HCT116 (cell line): ENCODE measurements around the gene SDK2. TPM values are rescaled to one million over a fixed set of nuclear protein-coding genes. Genes with fewer than 3 reads are reported as not detected.

Experiments
- ATAC-seq: fragments of 200-7000 bp; cut with Tn5 transposase; 2 replicates; pipeline ENCODE4 v1.9.1; 2020; ENCODE audit warnings: mild to moderate bottlenecking, moderate library complexity
- BruUV-seq: library from RNA; stranded (reverse); fragments of 400-500 nt; replicated peaks from 2 replicates; lab custom pipeline; 2021; lab: Mats Ljungman, UMichigan
- CTCF ChIA-PET: fragments of 300-600 bp; sonication (Branson Sonifier 250); formaldehyde crosslinking; loops from one replicate; lab custom pipeline; 2021; ENCODE audit warnings: antibody characterized with exemption; lab: Charles Lee
- POLR2A ChIA-PET: fragments of 300-600, 350-600 bp; sonication (Branson Sonifier 250); formaldehyde crosslinking; loops from one replicate; lab custom pipeline; 2021; ENCODE audit warnings: antibody characterized with exemption; lab: Charles Lee
- RAD21 ChIA-PET, 2 experiments: fragments of 300-600 bp; sonication (Branson Sonifier 250); formaldehyde crosslinking; loops; one replicate each; lab custom pipeline; 2023; ENCODE audit warnings: low total read pairs in 2 of 2; ENCODE audit not compliant: uncharacterized antibody in 2 of 2, unreplicated experiment in 2 of 2, low non-redundant PET in 1 of 2; lab: Charles Lee
- DNase-seq: peaks from one replicate; pipeline ENCODE4 v3.0.0-alpha.2; 2010; ENCODE audit warnings: low read depth, low spot score
- H2AFZ ChIP-seq: fragments of 200-600 bp; shearing (Covaris generic), sonication (generic); 2 replicates; pipeline ENCODE4 v1.6.1; 2017; ENCODE audit warnings: low read depth, mixed run types, mixed read lengths, antibody characterized with exemption, low read length; ENCODE audit not compliant: poor library complexity, severe bottlenecking
- H3K27ac ChIP-seq: 2 replicates; pipeline ENCODE4 v1.5.1; 2012; ENCODE audit warnings: low read depth, low read length
- H3K27me3 ChIP-seq: fragments of 200-600 bp; sonication (generic); 2 replicates; pipeline ENCODE4 v1.6.1; 2016; ENCODE audit warnings: mixed run types, low read length, mixed read lengths; ENCODE audit not compliant: insufficient read depth
- H3K36me3 ChIP-seq, 2 experiments: fragments of 200-500 bp in 1 of 2; fragments of 200-600 bp in 1 of 2; sonication (Bioruptor generic) in 1 of 2; sonication (generic) in 1 of 2; 2 replicates each; pipeline versions ENCODE4 v1.5.1 to v1.6.1; 2014 to 2016; ENCODE audit warnings: low read length in 2 of 2, inconsistent platforms in 1 of 2, mixed read lengths in 1 of 2, mixed run types in 1 of 2; ENCODE audit not compliant: insufficient read depth in 2 of 2, control insufficient read depth in 1 of 2
- H3K4me1 ChIP-seq, 2 experiments: fragments of 200-600 bp in 1 of 2; sonication (generic) in 1 of 2; 2 replicates each; pipeline versions ENCODE4 v1.5.1 to v1.6.1; 2012 to 2017; ENCODE audit warnings: low read length in 2 of 2, inconsistent platforms in 1 of 2, mild to moderate bottlenecking in 1 of 2, mixed read lengths in 1 of 2, mixed run types in 1 of 2, moderate library complexity in 1 of 2; ENCODE audit not compliant: insufficient read depth in 2 of 2, control insufficient read depth in 1 of 2
- H3K4me2 ChIP-seq: fragments of 200-600 bp; sonication (generic); 2 replicates; pipeline ENCODE4 v1.6.1; 2017; ENCODE audit warnings: mixed run types, low read length, mixed read lengths
- H3K4me3 ChIP-seq, 2 experiments: fragments of 200-600 bp in 1 of 2; sonication (generic) in 1 of 2; replicated peaks in 1 of 2; 2 replicates each; pipeline ENCODE4 v1.5.1; 2011 to 2016; ENCODE audit warnings: low read length in 2 of 2, control low read depth in 1 of 2, low read depth in 1 of 2, mild to moderate bottlenecking in 1 of 2, mixed read lengths in 1 of 2, mixed run types in 1 of 2
- H3K79me2 ChIP-seq: fragments of 200-600 bp; sonication (generic); 2 replicates; pipeline ENCODE4 v1.6.1; 2017; ENCODE audit warnings: mild to moderate bottlenecking, mixed run types, low read length, moderate library complexity, mixed read lengths; ENCODE audit not compliant: insufficient read depth
- H3K9ac ChIP-seq: fragments of 200-600 bp; sonication (generic); 2 replicates; pipeline ENCODE4 v1.6.1; 2016; ENCODE audit warnings: low read length, mixed read lengths
- H3K9me2 ChIP-seq: fragments of 200-600 bp; sonication (generic), shearing (Covaris generic); 2 replicates; pipeline ENCODE4 v1.6.1; 2017; ENCODE audit warnings: mixed run types, mild to moderate bottlenecking, moderate library complexity; ENCODE audit not compliant: insufficient read depth
- H3K9me3 ChIP-seq, 2 experiments: fragments of 200-500 bp in 1 of 2; fragments of 200-600 bp in 1 of 2; sonication (Bioruptor generic) in 1 of 2; sonication (generic) in 1 of 2; 2 replicates each; pipeline ENCODE4 v1.6.1; 2014 to 2017; ENCODE audit warnings: low read length in 2 of 2, mixed read lengths in 2 of 2, inconsistent platforms in 1 of 2, low read depth in 1 of 2, mild to moderate bottlenecking in 1 of 2, mixed run types in 1 of 2, moderate library complexity in 1 of 2; ENCODE audit not compliant: control insufficient read depth in 1 of 2, insufficient read depth in 1 of 2
- H4K20me1 ChIP-seq: fragments of 200-600 bp; sonication (generic), shearing (Covaris generic); 2 replicates; pipeline ENCODE4 v1.6.1; 2017; ENCODE audit warnings: mixed run types, mild to moderate bottlenecking, moderate library complexity; ENCODE audit not compliant: insufficient read depth
- CBX3 ChIP-seq: IDR thresholded peaks from 2 replicates; pipeline ENCODE4 v1.6.1; 2012; ENCODE audit warnings: low read depth
- EGR1 ChIP-seq: IDR thresholded peaks from 2 replicates; pipeline ENCODE4 v1.6.1; 2012; ENCODE audit warnings: low read depth
- ELF1 ChIP-seq: IDR thresholded peaks from 2 replicates; pipeline ENCODE4 v1.6.1; 2012; ENCODE audit warnings: low read depth, borderline replicate concordance
- EZH2phosphoT487 ChIP-seq: fragments of 200-600 bp; IDR thresholded peaks from 2 replicates; pipeline ENCODE4 v1.6.1; 2018; ENCODE audit warnings: antibody characterized with exemption, borderline replicate concordance
- FOSL1 ChIP-seq: IDR thresholded peaks from 2 replicates; pipeline ENCODE4 v1.6.1; 2012; ENCODE audit warnings: low read depth
- JUND ChIP-seq: IDR thresholded peaks from 2 replicates; pipeline ENCODE4 v1.6.1; 2012
- MAX ChIP-seq: IDR thresholded peaks from 2 replicates; pipeline ENCODE4 v1.6.1; 2012
- POLR2A ChIP-seq: IDR thresholded peaks from 2 replicates; pipeline ENCODE4 v1.7.0; 2011; ENCODE audit warnings: borderline replicate concordance; ENCODE audit not compliant: insufficient read depth, insufficient read length; ENCODE audit errors: extremely low read depth
- POLR2AphosphoS5 ChIP-seq: IDR thresholded peaks from 2 replicates; pipeline ENCODE4 v1.6.1; 2011; ENCODE audit warnings: mild to moderate bottlenecking, low read depth, low read length, moderate library complexity
- SP1 ChIP-seq: IDR thresholded peaks from 2 replicates; pipeline ENCODE4 v1.6.1; 2012; ENCODE audit warnings: low read depth
- SRF ChIP-seq: IDR thresholded peaks from 2 replicates; pipeline ENCODE4 v1.6.1; 2012; ENCODE audit warnings: low read depth
- TCF7L2 ChIP-seq: IDR thresholded peaks from 2 replicates; pipeline ENCODE4 v1.7.0; 2011; ENCODE audit warnings: borderline replicate concordance, inconsistent platforms; ENCODE audit not compliant: insufficient read depth, insufficient read length; ENCODE audit errors: extremely low read depth
- ZFX ChIP-seq: fragments of 450-650 bp; IDR thresholded peaks from 2 replicates; pipeline ENCODE4 v1.6.1; 2017
- ZNF274 ChIP-seq: fragments of 200-500 bp; sonication (Bioruptor generic); IDR thresholded peaks from 2 replicates; pipeline ENCODE4 v1.6.1; 2014; ENCODE audit warnings: mild to moderate bottlenecking, low read depth, low read length, inconsistent platforms
- intact Hi-C: fragments of 100-400 bp; cut with micrococcal nuclease; formaldehyde crosslinking; loops from 2 replicates; pipeline ENCODE4 v1.10.0; 2022
- total RNA-seq: library from RNA; stranded (reverse); gene quantifications from one replicate; pipeline ENCODE4 v1.2.1, GENCODE V29; 2021; ENCODE audit not compliant: unreplicated experiment
- TF ChIP-seq, protein P1 (sequence below): IDR thresholded peaks from 2 replicates; pipeline ENCODE4 v1.6.1; 2012
- TF ChIP-seq, protein P2 (sequence below): IDR thresholded peaks from 2 replicates; pipeline ENCODE4 v1.6.1; 2012; ENCODE audit warnings: low read depth

Gene SDK2
- total RNA-seq, 1 experiment from 2014 or later, result 0.10 TPM

DNA sequence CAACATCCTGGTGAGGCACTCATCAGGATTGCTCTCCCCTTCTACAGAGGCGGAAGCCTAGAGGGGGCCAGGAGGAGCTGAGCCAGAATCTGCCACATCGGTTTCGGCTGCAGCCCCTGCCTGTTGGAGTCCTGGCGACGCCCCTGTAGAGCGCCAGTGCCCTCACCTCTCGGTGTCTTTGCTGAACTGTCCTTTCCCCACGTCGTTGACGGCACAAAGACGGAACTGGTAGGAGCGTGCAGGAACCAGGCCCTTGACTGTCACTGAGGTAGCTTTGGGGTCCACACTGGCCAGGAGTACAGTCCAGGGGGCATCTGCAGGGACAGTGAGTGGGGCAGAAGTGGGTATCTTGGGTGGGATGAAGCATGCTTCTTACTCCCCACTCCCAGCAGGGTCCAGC is 222.1 kb downstream of the SDK2 start:
- no peaks in the 10 kb centered on the region for H3K9me2 ChIP-seq
- ChIA-PET POLR2A (no interaction called here), RAD21 (no interaction called here), CTCF (no interaction called here)
- ATAC-seq, result no peak
- intact Hi-C loops, result loop anchor here (5.0 kb wide), 1 partner anchor 695 kb away; no protein-coding TSS in a partner anchor
- TF ChIP-seq SRF, result no peak
- no peak for TF ChIP-seq EGR1
- TF ChIP-seq, protein P1, sequence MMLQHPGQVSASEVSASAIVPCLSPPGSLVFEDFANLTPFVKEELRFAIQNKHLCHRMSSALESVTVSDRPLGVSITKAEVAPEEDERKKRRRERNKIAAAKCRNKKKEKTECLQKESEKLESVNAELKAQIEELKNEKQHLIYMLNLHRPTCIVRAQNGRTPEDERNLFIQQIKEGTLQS, result no peak
- TF ChIP-seq ZFX, result no peak
- no peaks in the 10 kb centered on the region for H4K20me1 ChIP-seq
- no peak overlapping the region for H3K4me2 ChIP-seq
- no peak overlapping the region for H3K4me3 ChIP-seq
- BruUV-seq, result no TSS peak
- no peaks in the 10 kb centered on the region for H3K9me3 ChIP-seq
- H3K27ac ChIP-seq, result no peak overlapping the region
- no peak overlapping the region for H2AFZ ChIP-seq
- no peak for DNase-seq
- no peaks in the 10 kb centered on the region for H3K79me2 ChIP-seq
- no peaks in the 10 kb centered on the region for H3K27me3 ChIP-seq
- no peaks in the 10 kb centered on the region for H3K36me3 ChIP-seq
- no peak overlapping the region for H3K9ac ChIP-seq
- H3K4me1 ChIP-seq, result peaks cover 6 to 15% of the 10 kb centered on the region in 2 experiments; a peak in 3 of 4 replicates

DNA sequence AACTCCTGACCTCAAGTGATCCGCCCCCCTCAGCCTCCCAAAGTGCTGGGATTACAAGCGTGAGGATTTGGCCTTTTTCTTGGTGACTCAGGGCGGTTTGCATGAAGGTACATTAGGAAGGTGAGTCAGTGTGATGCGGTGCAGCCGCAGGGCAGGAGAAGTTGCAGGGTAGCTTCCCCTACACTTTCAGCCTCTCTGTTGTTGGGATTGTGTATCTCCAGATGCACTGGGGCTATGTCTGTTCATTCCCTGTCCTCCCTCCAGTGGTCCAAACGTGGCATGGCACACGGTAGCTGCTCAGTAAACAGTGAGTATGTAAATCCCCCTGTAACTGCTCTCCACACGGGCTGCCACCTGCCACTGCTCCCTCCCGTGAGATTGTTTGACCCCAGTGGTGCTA is 223.3 kb downstream of the SDK2 start:
- no peaks in the 10 kb centered on the region for H3K36me3 ChIP-seq
- no peak overlapping the region for H3K9ac ChIP-seq
- H2AFZ ChIP-seq, result no peak overlapping the region
- no peaks in the 10 kb centered on the region for H3K9me3 ChIP-seq
- RAD21 ChIA-PET, result interaction anchor here (0.6 to 1.1 kb wide), 3 partner anchors 51 to 142 kb away, joined by 3 to 4 read pairs (median 3); no protein-coding TSS in a partner anchor
- ATAC-seq (peak; percentile 98), DNase-seq (peak; percentile 77)
- H4K20me1 ChIP-seq, result no peaks in the 10 kb centered on the region
- POLR2A ChIA-PET, result interaction anchor here (0.7 kb wide), 1 partner anchor 424 kb away, joined by 3 read pairs; no protein-coding TSS in a partner anchor
- H3K4me1 ChIP-seq, result peaks cover 6 to 15% of the 10 kb centered on the region in 2 experiments; a peak in 3 of 4 replicates
- H3K79me2 ChIP-seq, result no peaks in the 10 kb centered on the region
- BruUV-seq, result no TSS peak
- H3K9me2 ChIP-seq, result no peaks in the 10 kb centered on the region
- intact Hi-C loops, result loop anchor here (1.0 to 5.0 kb wide), 3 partner anchors 166 to 694 kb away; no protein-coding TSS in a partner anchor
- H3K27me3 ChIP-seq, result no peaks in the 10 kb centered on the region
- H3K4me2 ChIP-seq, result peak overlapping the region; percentile 38
- H3K4me3 ChIP-seq, result no peak overlapping the region
- no peak overlapping the region for H3K27ac ChIP-seq
- CTCF ChIA-PET, result interaction anchor here (0.8 to 1.3 kb wide), 11 partner anchors 9 to 864 kb away, joined by 3 to 10 read pairs (median 3); no protein-coding TSS in a partner anchor
- peak; percentile 36 for TF ChIP-seq SP1
- no peak for TF ChIP-seq ZNF274
- peak; percentile 48 for TF ChIP-seq JUND
- TF ChIP-seq EGR1, result no peak
- peak; percentile 54; the same call in 1 of the 2 replicates for TF ChIP-seq CBX3
- TF ChIP-seq TCF7L2, result peak; percentile 12
- TF ChIP-seq FOSL1, result peak; percentile 68
- no peak for TF ChIP-seq MAX
- TF ChIP-seq, protein P1, result no peak
- TF ChIP-seq, protein P2, sequence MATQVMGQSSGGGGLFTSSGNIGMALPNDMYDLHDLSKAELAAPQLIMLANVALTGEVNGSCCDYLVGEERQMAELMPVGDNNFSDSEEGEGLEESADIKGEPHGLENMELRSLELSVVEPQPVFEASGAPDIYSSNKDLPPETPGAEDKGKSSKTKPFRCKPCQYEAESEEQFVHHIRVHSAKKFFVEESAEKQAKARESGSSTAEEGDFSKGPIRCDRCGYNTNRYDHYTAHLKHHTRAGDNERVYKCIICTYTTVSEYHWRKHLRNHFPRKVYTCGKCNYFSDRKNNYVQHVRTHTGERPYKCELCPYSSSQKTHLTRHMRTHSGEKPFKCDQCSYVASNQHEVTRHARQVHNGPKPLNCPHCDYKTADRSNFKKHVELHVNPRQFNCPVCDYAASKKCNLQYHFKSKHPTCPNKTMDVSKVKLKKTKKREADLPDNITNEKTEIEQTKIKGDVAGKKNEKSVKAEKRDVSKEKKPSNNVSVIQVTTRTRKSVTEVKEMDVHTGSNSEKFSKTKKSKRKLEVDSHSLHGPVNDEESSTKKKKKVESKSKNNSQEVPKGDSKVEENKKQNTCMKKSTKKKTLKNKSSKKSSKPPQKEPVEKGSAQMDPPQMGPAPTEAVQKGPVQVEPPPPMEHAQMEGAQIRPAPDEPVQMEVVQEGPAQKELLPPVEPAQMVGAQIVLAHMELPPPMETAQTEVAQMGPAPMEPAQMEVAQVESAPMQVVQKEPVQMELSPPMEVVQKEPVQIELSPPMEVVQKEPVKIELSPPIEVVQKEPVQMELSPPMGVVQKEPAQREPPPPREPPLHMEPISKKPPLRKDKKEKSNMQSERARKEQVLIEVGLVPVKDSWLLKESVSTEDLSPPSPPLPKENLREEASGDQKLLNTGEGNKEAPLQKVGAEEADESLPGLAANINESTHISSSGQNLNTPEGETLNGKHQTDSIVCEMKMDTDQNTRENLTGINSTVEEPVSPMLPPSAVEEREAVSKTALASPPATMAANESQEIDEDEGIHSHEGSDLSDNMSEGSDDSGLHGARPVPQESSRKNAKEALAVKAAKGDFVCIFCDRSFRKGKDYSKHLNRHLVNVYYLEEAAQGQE, result no peak
- TF ChIP-seq EZH2phosphoT487, result no peak
- TF ChIP-seq POLR2A, result no peak
- no peak for TF ChIP-seq POLR2AphosphoS5
- no peak for TF ChIP-seq ELF1
